NCI-H226 (cell line): ENCODE results near the gene MYLK4.

ENCODE experiments used
- DNase-seq: peaks from one replicate; pipeline ENCODE4 v3.0.0-alpha.2; 2015

MYLK4 gene

GRCh38 chr6:2732503-2733089 is 18.1 kb downstream of the MYLK4 start:
- DNase-seq: no peak

GRCh38 chr6:2731281-2731909 is 19.3 kb downstream of the MYLK4 start:
- no peak for DNase-seq

DNA sequence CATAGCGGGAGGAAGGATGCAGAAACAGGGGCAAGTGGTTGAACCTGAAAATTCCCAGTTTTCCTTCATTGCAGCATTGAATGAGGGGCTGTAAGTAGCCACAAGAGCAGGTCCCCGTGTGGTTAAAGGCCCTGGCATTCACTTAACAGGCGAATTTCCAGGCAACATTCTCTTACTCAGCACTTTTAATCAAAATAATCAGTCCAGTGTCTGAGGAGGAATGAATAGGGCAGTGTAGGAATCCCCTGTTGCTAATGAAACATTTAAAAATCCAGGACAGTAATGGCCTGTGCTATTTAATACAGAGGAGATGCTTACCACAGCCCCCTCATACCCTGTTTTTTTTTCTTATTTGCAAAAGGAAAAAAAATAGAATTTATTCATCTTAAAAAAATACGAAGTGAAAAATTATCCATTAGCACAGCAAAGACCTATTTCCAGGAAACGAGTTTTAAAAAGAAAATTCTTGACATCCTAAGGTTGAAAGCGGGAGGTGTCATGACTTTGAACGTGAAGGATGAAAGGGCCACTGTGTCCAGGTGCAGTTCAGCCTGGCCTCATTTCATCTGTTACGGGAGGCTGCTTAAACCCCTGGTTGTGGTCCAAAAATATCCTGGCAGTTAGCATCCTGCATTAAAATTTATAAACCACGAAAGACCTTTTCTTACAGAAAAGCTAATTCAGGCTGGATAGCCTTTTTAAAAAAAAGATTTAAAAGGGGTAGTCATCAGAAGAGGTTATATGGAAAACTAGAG is 20.2 kb downstream of the MYLK4 start:
- DNase-seq: no peak

DNA sequence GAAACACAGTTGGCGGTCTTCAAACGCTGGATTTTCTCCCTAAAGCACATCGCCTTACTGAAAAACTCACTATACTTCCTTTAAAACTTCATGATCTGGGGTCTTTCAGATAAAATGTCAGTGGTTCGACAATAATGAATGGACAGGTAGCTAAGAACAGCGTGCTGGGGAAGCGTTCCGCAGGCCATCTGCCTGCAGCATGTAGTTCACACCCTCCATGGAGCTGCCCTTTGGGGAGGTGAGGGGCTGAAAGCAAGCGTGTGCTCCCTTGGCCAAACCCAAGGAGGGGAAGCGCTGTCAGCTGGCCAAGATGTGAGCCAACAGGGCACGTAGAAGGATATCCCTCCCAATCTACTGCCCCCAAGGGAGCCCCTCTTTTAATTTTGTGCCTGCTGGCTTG is 20.8 kb downstream of the MYLK4 start:
- DNase-seq: no peak

DNA sequence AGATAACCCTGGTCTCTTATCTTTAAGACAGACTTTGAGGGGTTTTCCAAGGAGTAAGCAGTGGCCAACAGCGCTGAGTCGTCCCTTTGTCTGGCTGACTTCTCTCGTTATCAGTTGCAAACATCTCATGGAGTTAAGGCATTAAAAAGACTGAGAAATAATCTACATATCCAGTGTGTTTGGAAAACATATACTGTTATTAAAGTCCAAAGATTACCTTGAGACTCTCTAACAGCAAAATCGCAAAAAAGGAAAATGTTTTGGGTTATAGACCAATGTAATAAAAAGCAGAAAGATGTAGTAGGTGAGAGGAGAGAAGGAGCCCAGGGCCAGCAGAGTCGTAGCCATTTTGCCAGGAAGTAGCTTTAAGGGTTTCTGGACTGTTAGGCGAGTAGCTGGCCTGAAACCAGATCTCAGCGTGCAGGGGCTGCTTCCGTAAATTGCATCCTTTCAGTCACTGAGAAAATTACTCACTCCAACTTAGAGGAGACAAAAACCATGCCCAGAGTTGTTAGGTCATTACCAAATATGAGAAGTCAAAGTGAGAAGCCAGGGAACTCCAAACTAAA is 24.6 kb downstream of the MYLK4 start:
- DNase-seq: peak; percentile 85

GRCh38 chr6:2725364-2725988 is 25.2 kb downstream of the MYLK4 start:
- DNase-seq: no peak

DNA sequence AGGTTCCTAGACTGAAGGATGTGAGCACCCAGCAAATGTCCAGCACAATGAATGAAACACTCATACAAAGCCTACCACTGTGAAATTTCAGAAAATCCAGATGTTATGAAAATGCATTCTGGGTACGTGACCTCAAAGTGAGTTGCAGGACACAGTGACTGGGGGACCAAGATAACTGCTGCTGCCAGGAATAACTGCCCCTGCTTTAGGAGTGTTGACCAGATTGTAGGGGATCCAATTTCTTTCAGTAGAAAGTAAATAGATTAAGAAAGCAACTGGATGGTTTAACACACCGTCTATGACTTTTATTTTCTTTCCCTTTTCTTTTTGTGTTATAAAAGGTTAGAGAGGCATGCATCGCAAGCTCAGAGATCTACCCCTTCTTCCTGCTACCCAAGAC is 29.5 kb downstream of the MYLK4 start:
- DNase-seq: no peak

GRCh38 chr6:2719093-2719455 is 31.6 kb downstream of the MYLK4 start:
- no peak for DNase-seq

DNA sequence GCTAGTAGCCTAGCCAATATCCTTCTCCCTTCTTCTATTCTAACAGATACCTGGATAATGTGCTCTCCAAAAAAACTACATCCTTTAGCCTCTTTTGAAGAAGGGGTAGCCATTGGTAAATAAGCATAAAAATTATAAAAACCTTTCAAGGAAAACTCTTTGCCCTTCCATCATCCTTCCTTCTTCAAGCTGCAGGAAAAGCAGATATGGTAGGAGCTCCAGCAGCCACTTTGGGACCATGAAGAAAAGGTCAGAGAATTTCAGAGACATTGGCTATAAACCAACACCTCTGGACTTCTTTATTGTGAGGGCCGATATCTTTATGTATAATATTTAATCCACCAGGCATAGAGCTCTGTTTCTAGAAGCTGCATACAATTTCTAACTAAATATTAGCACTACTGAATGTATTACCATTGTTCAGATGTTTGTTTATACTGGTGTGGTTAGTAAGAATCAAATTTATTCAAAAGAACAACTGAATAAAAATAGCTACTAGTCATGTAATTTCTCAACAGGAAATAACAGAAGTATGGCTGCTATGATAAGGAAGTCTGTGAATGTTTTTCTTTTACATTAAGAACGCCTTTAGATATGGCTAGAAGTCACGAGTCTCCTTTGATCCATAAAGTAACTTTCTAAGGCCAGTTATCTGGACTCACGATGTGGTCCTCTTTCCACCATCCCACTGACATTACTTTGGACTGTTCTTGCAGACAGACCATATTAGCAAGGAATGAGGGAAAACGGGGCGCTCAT is 32.2 kb downstream of the MYLK4 start:
- DNase-seq: no peak

- DNase-seq: no peak
Observed at GRCh38 chr6:2716936-2717700, 33.6 kb downstream of the MYLK4 start.

DNA sequence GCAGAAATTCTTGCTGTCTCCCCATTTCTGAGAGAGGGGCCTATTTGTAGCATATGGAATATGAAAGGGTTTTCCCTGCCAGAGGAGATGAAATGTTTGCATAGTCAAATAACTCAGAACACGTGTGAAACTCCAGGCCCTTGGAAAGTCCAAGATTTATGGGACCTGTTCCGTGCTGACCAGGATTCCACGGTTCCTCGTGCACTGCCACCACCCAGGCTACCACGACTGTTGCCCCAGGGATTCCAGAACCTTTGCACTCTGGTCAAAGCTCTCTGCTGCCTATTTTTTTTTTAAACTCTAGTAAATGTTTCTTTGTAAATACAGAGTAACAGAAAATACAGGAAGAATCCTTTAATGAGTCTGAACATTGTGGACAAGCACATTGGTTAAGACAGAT is 35.0 kb downstream of the MYLK4 start:
- no peak for DNase-seq

DNA sequence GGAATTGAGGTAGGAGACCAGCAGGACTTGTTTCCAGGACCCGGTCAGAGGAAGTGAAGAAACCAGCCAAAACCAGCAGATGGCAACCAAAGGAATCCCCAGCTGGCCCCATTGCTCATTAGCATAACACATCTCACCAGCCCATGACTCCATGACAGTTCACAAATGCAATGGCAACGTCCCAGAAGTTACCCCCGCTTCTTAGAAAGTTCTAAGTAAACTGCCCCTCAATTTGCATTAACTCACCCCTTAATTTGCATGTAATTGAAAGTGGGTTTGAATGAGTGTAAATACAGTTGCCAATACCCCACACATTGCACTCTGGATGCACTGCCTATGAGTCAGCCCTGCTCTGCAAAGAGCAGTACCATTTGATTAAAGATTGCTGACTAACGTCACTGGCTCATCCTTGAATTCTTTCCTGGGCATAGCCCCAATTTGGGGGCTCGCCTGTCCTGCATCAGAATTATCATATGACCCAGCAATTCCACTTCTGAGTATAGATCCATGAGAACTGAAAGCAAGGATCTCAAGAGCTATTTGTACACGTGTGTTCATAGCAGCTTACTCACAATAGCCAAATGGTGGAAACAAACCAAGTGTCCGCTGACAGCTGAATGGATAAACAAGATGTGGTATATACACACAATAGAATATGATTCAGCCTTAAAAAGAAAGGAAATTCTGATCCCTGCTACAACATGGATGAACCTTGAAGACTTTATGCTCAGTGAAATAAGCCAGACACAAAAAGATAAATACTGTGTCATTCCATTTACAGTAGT is 36.4 kb downstream of the MYLK4 start:
- DNase-seq: peak; percentile 95

GRCh38 chr6:2713473-2714110 is 37.1 kb downstream of the MYLK4 start:
- DNase-seq: peak; percentile 87

DNA sequence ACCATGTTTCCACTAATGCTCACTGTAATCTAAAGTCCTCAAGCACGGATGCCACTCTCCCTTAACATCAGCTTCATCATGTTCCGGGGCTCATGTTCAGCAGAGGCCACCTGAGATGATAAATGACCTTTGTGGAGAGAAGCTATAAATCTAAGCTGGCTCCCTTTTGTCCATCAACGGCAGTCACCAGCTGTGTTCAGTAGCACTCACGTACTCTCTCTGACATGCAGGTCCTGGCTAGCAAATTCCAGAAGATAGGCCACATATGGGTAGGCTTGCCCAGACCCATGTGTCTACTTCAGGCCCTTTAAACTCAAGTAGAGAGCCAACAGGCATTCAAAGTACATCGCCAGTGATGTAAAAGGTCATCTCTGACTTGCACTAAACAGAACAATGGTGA is 38.6 kb downstream of the MYLK4 start:
- no peak for DNase-seq

- DNase-seq: no peak
Observed at GRCh38 chr6:2710412-2710811, 40.3 kb downstream of the MYLK4 start.

DNA sequence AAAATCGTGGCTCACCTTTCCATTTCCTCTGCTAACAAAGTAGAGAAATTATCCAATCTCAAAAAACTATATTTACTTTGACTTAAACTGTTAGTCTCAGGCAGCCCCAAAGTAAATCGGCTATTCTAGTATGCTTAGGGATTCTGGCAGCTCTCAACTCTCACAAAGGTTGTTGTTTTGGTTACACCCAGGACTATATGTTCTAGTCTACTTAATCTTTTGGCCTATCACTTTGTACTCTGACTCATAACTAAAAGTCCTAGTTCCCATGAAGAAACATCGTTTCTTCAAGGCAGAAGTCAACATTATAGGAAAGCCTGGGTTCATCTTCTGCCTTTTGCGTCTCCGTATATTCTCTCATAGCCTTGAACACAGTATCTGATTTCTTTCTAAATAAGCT is 42.3 kb downstream of the MYLK4 start:
- no peak for DNase-seq

DNA sequence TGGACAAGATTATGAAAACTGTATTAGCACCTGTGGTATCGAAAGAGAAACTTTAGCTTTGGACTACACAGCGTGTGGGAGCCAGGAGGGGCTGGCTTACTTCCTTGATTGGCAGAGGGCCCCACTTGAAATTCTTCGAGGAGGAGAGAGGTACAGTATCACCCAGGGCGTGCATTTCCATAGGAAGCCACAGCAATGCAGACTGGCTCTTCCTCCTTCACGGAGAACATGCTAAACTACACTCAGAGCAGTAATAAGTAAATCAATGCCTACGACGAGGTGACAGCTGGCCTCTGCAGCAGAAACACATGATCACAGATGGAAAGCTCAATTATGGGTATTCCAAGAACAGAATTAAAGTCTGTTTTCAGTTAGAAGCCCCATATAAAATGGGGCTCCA is 44.2 kb downstream of the MYLK4 start:
- no peak for DNase-seq

- DNase-seq: no peak
Observed at GRCh38 chr6:2705256-2705655, 45.5 kb downstream of the MYLK4 start.

DNA sequence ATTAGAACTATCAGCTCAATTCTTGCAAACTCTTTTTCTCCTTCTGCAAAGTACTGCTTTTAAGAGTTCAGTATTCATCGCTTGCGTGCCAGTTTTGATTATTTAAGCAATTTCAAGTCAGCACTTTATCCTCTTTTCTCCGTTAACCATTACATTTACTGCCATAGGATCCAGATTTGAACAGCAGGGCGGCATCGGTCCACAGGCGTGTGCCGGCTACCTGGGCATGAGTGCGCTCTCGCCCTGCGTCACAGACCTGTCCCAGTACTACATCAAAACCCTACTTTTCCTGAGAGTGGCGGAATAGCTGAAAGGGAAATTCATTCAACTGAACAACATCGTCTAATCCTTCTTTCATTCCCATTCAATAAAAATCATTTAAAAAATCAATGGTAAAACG is 53.4 kb downstream of the MYLK4 start:
- DNase-seq: no peak

DNA sequence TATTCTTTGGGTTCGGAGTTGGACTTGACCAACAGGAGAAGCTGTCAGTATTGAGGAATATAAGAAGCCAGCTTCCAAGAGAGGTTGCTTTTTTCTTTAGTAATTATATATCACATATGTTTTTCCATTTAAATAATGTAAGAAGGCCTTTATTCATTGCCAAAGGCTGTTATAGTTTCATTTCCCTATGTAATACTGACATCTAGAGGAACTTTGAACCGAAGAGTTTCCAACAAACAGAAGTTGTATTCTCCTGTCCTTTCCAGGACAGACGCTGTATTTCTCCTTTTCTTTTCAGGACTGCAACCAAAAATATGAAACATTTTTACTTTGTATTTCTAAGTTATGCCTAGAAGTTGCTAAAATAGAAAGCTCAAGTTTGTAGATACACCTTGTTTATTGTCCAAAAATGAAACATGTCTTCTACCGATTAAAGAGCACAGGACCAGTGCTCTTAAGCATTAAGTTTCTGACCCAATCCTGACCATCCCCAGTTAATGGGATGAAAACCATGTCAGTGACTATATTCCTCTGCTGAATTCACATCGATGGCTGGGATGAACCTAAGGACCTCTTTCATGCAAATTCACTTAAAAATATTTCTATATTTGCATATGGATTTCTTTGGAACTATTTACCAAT is 55.1 kb downstream of the MYLK4 start:
- peak; percentile 19 for DNase-seq
